NB4 (cell line): ENCODE data around the gene ECE1.

Experiments used
- DNase-seq: peaks from one replicate; pipeline ENCODE4 v3.0.0; 2010; ENCODE audit warnings: low read depth
- H3K4me3 ChIP-seq: one replicate; pipeline ENCODE4 v1.5.1; 2011; ENCODE audit warnings: mild to moderate bottlenecking, low read depth, low read length, moderate library complexity
- CTCF ChIP-seq: IDR thresholded peaks from one replicate; pipeline ENCODE4 v1.5.1; 2012; ENCODE audit warnings: low read depth, low read length
- MAX ChIP-seq: IDR thresholded peaks from 2 replicates; pipeline ENCODE4 v1.6.1; 2011; ENCODE audit warnings: low read depth, low read length
- MYC ChIP-seq: IDR thresholded peaks from 2 replicates; pipeline ENCODE4 v1.6.1; 2011; ENCODE audit warnings: low read depth, low read length
- POLR2A ChIP-seq: IDR thresholded peaks from 2 replicates; pipeline ENCODE4 v1.6.1; 2011; ENCODE audit warnings: mild to moderate bottlenecking; ENCODE audit not compliant: insufficient read length; ENCODE audit errors: extremely low read depth

ECE1 gene

GRCh38 chr1:21265644-21266043, 24.6 kb downstream of the ECE1 start:
- TF ChIP-seq POLR2A (no peak), MAX (no peak), CTCF (no peak), MYC (no peak)
- H3K4me3 ChIP-seq: no peak overlapping the region
- DNase-seq: no peak

- no peak for DNase-seq
- TF ChIP-seq MAX: no peak
- TF ChIP-seq POLR2A: no peak
- no peak for TF ChIP-seq MYC
- no peak for TF ChIP-seq CTCF
- H3K4me3 ChIP-seq: no peak overlapping the region
Observed at GRCh38 chr1:21264898-21265297, 25.4 kb downstream of the ECE1 start.

GRCh38 chr1:21263653-21264225, 26.5 kb downstream of the ECE1 start:
- no peak overlapping the region for H3K4me3 ChIP-seq
- no peak for DNase-seq
- TF ChIP-seq POLR2A (no peak), CTCF (no peak), MAX (no peak), MYC (no peak)

GRCh38 chr1:21263052-21263429, 27.2 kb downstream of the ECE1 start:
- TF ChIP-seq CTCF: no peak
- no peak for TF ChIP-seq POLR2A
- no peak for TF ChIP-seq MAX
- no peak for TF ChIP-seq MYC
- H3K4me3 ChIP-seq: no peak overlapping the region
- DNase-seq: no peak

GRCh38 chr1:21262293-21263051, 27.8 kb downstream of the ECE1 start:
- DNase-seq: no peak
- no peak overlapping the region for H3K4me3 ChIP-seq

More at GRCh38 chr1:21262293-21263051, 27.8 kb downstream of the ECE1 start:
- TF ChIP-seq POLR2A: no peak
- no peak for TF ChIP-seq MAX
- no peak for TF ChIP-seq CTCF
- no peak for TF ChIP-seq MYC
